Measurements from ENCODE around the gene CACNA1B. TPM values are rescaled to one million over a fixed set of nuclear protein-coding genes. Genes with fewer than 3 reads are reported as not detected.
"Not testable (repeated sequence)": the region's sequence is repeated elsewhere in the genome, so short reads cannot be mapped to it uniquely, and the experiment has no call there.

The CACNA1B gene
- total and polyA plus RNA-seq, 8 donors, result 0.16 to 1.3 (median 0.31) TPM

DNA sequence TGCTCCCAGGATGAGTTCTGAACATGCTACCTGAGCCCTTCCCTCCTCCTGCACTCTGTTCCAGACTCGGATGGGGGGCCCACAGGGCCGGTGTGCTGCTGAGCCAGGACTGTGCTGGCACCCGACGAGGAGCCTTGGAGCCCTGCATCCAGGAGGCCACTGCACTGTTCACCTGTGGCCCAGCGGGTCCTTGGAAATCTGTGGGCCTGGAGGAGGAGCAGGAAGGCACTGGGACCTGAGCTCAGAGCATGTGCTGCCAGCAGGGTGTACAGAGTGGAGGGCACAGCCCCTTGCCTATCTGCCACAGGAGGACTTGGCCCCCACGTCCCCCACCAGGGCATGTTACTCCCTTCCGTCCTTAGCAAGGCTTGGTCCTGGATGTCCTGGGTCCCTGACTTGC lies 265.9 kb downstream of the CACNA1B start:
- H3K36me3 ChIP-seq; intact Hi-C loops (cut with DNase I); H3K4me3 ChIP-seq; FAIRE-seq; H3K27me3 ChIP-seq; DNase-seq; H3K4me1 ChIP-seq; H3K9me3 ChIP-seq; ATAC-seq; H3K27ac ChIP-seq: not testable (repeated sequence)
- WGBS, 2 donors, result 48 to 63% methylated on average over 7 of the region's 7 CpGs

DNA sequence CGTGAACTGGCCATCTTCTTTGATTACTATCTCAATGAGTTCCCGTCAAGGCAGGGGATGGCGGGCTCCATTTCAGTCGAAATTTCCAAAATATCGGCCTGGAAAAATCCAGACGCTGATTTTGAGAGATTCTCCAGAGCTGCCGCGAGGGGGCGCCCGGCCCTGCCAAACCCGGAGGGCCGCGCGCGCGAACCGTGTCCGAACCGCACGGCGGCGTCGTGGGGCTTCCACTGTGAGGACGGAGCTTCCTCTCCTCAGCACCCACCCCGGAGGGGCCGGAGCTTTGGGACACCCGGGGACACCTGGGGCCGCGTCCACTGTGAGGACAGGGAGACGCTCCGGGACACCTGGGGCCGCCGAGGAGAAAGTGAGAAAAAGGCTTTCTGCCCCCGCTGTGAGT lies 270.0 kb downstream of the CACNA1B start:
- peak in 5 of 6 donors; percentile 38 to 85 (median 56) for DNase-seq

DNA sequence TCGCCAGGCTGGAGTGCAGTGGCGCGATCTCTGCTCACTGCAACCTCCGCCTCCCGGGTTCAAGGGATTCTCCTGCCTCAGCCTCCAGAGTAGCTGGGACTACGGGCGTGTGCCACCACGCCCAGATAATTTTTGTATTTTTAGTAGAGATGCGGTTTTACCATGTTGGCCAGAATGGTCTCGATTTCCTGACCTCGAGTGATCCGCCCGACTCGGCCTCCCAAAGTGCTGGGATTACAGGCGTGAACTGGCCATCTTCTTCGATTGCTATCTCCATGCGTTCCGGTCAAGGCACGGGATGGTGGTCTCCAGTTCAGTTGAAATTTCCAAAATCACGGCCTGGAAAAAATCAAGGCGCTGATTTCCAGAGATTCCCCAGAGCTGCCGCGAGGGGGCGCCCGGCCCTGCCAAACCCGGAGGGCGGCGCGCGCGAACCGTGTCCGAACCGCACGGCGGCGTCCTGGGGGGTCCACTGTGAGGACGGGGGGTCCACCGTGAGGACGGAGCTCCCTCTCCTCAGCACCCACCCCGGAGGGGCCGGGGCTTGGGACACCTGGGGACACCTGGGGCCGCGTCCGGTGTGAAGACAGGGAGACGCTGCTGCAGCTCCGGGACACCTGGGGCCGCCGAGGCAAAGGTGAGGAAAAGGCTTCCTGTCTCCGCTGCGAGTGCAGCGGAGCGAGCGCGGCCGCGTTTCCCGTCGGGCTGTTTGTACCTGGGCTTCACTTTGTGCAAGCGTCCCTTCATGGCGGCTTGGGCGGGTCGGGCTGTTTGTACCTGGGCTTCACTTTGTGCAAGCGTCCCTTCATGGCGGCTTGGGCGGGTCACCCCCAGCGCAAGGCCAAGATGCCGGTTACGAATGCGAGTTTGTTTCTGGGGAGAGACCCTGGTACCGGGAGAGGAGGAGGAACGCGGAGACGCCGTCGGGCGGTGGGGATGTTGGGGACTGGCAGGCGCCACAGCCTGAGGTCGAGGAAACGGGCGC lies 272.4 kb downstream of the CACNA1B start:
- intact Hi-C loops (cut with DNase I); H3K36me3 ChIP-seq; H3K4me1 ChIP-seq; FAIRE-seq; H3K27me3 ChIP-seq; H3K9me3 ChIP-seq: not testable (repeated sequence)
- DNase-seq (peak; percentile 12 to 75 (median 50)), ATAC-seq (peak; percentile 81 to 90 (median 88))
- WGBS, 2 donors, result 12 to 19% methylated on average over 63 to 80 of the region's 81 CpGs
- Histone ChIP-seq H3K4me3 (peak overlapping the region; percentile 25 to 56 (median 48)), H3K27ac (peak overlapping the region; percentile 33 to 55 (median 46))
- TF ChIP-seq, protein P1, sequence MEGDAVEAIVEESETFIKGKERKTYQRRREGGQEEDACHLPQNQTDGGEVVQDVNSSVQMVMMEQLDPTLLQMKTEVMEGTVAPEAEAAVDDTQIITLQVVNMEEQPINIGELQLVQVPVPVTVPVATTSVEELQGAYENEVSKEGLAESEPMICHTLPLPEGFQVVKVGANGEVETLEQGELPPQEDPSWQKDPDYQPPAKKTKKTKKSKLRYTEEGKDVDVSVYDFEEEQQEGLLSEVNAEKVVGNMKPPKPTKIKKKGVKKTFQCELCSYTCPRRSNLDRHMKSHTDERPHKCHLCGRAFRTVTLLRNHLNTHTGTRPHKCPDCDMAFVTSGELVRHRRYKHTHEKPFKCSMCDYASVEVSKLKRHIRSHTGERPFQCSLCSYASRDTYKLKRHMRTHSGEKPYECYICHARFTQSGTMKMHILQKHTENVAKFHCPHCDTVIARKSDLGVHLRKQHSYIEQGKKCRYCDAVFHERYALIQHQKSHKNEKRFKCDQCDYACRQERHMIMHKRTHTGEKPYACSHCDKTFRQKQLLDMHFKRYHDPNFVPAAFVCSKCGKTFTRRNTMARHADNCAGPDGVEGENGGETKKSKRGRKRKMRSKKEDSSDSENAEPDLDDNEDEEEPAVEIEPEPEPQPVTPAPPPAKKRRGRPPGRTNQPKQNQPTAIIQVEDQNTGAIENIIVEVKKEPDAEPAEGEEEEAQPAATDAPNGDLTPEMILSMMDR (IDR thresholded peaks at IDR 0.05), result peak; percentile 37 to 64 (median 44)

More for the DNA sequence above, 270.0 kb downstream of the CACNA1B start:
- H3K36me3 ChIP-seq; H3K27me3 ChIP-seq; intact Hi-C loops (cut with DNase I); H3K27ac ChIP-seq; FAIRE-seq; H3K4me1 ChIP-seq; ATAC-seq; H3K9me3 ChIP-seq: not testable (repeated sequence)
- H3K4me3 ChIP-seq, result peak overlapping the region in 1 of 4 donors; percentile 17
- 13 to 33% methylated on average over 1 to 28 of the region's 34 CpGs for WGBS, 2 donors

DNA sequence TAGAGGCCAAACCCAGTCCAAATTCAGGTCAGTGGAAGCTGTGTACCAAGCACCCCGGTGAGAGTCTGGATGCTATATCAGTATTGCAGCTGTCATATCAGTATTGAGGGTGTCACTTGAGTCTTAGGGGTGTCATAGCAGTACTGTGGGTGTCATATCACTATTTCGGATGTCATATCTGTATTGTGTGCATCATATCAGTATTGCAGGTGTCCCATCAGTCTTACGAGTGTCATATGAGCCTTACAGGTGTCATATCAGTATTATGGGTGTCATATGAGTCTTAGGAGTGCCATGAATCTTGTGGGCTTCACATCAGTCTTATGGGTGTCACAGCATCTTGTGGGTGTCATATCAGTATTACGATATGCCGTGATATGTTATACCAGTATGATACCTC lies 278.2 kb downstream of the CACNA1B start:
- H3K4me1 ChIP-seq; ATAC-seq; intact Hi-C loops (cut with DNase I); H3K27ac ChIP-seq; H3K9me3 ChIP-seq; H3K4me3 ChIP-seq; DNase-seq; H3K36me3 ChIP-seq; H3K27me3 ChIP-seq; FAIRE-seq: not testable (repeated sequence)
- 52 to 83% methylated on average over 5 of the region's 5 CpGs for WGBS, 2 donors

DNA sequence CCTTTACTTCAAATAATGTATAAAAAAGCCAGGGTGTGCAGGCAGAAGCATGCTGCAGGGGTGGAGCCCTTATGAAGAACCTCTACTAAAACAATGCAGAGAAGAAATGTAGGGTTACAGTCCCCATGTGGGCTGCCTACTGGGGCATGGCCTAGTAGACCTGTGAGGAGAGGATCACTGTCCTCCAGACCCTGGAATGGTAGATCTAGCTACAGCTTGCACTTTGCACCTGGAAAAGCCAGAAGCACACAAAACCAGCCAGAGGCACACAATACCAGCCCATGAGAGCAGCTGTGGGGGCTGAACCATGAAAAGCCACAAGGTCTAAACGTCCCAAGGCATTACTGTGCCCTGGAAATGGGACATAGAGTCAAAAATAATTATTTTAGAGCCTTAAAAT lies 289.2 kb downstream of the CACNA1B start:
- H3K4me3 ChIP-seq; ATAC-seq; H3K36me3 ChIP-seq; H3K9me3 ChIP-seq; H3K27me3 ChIP-seq; DNase-seq; FAIRE-seq; H3K4me1 ChIP-seq; intact Hi-C loops (cut with DNase I); H3K27ac ChIP-seq: not testable (repeated sequence)
- 4 to 56% methylated on average over 1 of the region's 1 CpG for WGBS, 2 donors

Small RNA genes within 50 kb of the gene (microRNA-seq; reads per million reads assigned to microRNA genes)
- gene MIR602, result 0 reads per million in 2 donors

Data from pancreas (tissue), 10 donors.